DMS79 treated with DMSO at 0.1 percent for 48 hours (cell line): ENCODE data around the gene RANBP1.
"Not testable (repeated sequence)": the region's sequence is repeated elsewhere in the genome, so short reads cannot be mapped to it uniquely, and the experiment has no call there.

Source experiments
- DNase-seq: peaks from one replicate; lab custom pipeline; 2025; lab: John Stamatoyannopoulos, UW

RANBP1 gene

GRCh38 chr22:20154602-20155187 is 38.8 kb downstream of the RANBP1 start:
- DNase-seq: no peak

GRCh38 chr22:20155330-20156041 is 39.6 kb downstream of the RANBP1 start:
- peak; percentile 49 for DNase-seq

- DNase-seq: no peak
Observed at GRCh38 chr22:20156042-20156389, 40.1 kb downstream of the RANBP1 start.

DNA sequence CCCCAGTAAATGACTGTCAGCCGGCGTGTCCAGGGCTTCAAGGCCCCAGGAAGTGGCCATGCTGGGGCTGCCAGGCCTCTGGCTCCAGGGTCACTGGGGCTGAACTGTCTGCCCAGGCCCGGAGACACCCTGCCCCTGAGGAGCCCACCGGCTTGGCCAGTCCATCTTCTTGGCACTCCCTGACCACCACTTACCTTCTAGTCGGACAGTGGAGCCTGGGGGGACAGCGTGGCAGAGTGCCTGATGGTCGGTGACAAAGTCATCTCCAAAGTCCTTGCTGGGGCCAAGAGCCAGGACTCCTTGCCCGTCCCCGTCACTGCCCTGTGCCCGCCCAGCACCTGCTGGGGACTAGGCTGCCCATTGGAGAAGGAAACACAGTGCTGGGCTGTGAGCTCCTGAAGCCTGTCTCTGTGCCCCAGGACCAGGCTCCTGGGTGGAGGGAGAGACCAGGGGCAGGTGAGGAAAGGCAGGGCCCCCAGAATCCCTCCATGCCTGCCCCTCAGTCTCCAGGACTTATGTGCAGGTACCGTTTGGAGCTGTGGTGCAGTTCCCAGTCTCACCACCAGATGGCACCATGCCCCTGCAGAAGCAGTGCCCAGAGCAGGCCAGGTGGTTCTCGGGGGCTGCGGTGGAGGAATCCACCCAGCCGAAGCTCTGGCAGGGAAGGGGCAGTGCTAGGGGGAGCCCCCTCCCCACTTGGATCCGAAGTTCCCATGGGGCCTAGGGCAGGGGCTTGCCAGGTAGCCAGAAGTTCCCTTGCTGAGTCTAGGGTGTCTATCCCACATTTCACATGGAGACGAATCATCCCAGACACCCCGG is 40.9 kb downstream of the RANBP1 start:
- DNase-seq: peak; percentile 26

GRCh38 chr22:20157430-20158183 is 41.7 kb downstream of the RANBP1 start:
- DNase-seq: no peak

DNA sequence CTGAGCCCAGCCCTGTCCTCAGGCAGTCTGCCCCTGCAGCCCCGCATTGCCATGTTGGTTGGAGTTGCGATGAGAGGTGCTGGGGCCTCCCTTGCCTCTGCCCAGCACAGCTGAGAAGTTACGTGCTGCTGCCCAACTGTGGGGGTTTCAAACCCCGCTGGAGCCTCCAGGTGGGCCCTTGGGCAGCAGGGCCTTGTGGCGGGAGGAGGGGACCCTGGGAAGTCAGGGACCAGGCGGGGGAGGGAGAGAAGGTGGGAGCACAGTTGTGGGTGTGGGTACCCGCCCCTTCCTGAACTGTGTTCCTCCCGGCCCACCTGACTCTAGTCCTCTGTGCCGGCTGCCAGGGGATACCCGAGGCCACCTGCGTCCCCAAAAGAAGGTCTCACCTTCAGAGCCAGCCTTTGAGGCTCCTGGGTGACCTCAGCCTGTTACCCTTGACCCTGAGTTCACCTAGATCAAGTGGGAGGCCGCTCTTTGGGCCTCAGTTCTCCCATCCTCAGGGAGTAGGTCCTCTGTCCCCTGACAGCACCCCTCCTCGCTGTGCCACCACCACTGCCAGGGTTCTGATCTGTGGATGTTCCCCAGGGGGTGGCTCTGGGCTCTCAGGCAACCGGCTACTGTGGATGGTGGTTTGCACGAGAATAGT is 42.6 kb downstream of the RANBP1 start:
- DNase-seq: no peak

GRCh38 chr22:20159076-20159475 is 43.2 kb downstream of the RANBP1 start:
- no peak for DNase-seq

GRCh38 chr22:20159531-20159930 is 43.6 kb downstream of the RANBP1 start:
- not testable (repeated sequence) for DNase-seq

- DNase-seq: no peak
Observed at GRCh38 chr22:20160041-20160440, 44.1 kb downstream of the RANBP1 start.

- DNase-seq: no peak
Observed at GRCh38 chr22:20164863-20165262, 49.0 kb downstream of the RANBP1 start.

DNA sequence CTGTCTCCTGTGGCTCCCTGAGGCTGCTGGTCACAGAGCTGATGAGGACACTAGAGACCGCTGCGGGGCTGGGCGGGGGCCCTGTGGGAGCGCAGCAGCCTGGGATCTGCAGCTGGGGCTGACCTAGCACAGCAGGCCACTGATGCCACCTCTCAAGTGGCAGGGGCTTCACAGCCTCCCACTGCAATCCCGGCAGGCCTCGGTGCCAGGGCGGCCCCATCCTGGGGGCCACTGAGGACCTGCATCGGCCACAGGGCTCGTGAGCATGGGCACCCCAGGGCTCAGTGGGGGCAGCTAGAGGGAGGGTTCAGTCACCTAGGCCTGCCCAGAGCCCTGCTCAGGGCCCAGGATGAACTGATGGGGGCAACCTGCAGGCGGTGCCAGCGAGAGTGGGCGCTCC is 49.5 kb downstream of the RANBP1 start:
- no peak for DNase-seq

DNA sequence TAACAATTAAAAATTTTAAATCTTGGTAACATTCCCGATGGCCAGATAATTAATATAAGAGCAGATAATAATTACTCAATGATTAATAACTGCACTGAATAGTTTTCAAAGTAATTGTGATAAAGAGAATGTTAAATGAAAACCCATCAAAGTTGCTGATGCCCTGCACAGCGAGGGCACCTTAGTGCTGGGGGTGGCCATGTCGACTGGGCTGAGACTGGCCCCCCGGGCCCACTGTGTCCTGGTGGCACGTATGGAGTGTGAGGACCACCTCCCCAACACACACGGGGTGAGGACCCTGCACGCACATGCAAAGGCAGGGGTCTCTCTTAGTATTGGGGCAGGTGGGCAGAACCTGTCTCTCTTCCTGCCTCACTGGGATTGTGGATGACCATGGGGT is 50.0 kb downstream of the RANBP1 start:
- DNase-seq: no peak

DNA sequence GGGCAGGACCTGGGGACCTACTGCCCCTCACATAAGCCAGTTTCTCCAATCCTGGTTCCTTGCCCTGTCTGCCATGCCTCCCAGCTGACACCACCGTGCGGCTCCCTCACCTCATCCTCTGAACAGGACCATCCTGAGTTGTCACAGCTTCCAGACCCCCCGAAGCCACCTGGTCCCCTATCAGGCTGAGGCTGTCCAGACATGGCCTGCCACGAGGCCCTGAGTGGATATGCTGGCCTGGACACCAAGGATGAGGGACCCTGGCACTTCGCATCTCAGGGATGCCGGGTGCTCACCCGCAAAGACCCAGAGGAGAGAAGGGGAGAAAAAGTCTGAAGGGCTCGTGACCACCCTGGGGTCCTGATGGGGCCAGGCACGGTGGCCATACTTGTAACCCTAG is 50.8 kb downstream of the RANBP1 start:
- DNase-seq: no peak

- DNase-seq: no peak
Observed at GRCh38 chr22:20167643-20168322, 51.9 kb downstream of the RANBP1 start.

DNA sequence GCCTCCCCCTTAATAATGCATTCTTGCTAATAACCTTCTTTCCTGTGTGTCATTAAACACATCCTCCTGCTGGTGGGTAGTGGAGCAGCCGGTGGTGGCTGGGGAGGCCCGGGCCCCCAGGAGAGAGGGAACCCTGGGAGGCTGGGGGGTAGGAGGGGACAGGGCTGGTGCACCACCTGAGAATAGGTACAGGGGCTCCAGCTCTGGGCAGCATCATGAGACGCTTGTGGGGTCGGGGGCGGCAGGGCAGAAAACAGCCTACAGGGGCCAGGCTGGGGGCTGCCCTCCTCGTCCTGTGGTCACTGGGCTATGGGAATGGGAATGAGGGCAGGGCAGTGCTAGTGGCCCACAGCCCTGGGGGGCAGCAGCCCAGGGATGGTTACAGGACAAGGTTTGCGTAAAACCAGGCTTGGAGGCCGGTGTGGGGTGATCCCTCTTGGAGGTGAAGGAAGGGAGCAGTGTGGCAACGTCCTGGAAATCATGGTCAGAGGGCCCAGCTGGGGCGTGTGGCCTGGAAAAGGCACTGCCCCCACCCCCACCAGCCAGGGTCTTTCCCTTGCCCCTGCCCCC is 53.4 kb downstream of the RANBP1 start:
- DNase-seq: no peak

DNA sequence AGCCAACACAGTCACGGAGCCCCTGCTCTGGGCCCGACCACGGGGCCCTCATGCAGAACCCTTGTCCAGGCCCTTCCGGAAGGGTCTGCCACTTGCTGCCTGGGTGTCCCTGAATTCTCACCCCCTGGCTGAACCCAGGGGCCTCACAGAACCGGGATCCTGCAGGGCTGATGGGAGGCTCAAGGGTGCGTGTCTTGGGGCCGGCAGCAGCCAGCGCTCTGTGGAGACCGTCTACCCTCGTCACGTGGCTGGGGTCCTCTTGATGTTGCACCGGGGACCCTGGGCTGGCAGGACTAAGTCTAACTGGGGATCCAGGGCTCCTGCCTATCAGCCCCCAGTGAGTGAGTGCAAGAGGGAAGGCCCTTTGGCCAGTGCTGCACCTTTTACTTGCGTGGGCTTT is 54.3 kb downstream of the RANBP1 start:
- DNase-seq: no peak

DNA sequence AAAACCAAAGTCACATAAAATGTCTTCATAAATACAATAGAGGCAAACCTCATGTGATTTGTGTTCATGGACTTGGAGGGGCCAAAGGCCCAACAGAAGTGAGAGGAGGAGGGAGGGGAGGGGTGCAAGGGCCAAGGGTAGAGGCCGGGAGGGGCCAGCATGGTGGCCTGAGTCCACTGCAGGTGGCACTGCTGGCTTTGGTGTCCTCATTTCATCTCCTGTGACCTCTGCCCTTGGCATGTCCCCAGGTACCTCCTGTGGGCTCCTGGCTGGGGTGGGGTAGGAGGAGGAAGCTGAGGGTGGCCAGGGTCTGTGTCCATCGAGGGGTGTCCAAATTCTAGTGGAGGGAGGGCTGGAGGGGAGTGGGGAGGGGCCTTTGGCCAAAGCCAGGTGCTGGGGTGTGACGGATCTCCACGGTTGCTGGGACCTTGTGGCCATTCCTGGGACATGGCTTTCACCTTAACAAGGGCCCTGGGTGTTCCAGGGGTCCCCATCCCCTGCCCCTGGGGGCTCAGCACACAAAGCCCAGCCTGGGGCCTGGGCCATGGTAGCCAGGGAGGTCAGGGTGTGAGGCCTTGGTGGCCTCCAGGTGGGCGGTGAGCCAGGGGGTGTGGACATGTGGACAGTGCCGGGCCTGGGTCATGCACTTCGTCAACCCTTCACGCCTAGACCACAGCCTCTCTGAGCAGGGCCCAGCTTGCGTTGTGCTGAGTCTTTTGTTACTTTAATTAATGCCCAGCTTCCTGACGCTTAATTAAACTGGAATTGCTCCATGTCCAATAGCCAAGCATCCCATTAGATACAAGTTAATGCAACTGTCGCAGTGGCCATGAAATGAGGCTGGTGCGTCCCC is 55.6 kb downstream of the RANBP1 start:
- DNase-seq: no peak

- DNase-seq: no peak
Observed at GRCh38 chr22:20172141-20172613, 56.3 kb downstream of the RANBP1 start.

- no peak for DNase-seq
Observed at GRCh38 chr22:20173246-20173645, 57.3 kb downstream of the RANBP1 start.

DNA sequence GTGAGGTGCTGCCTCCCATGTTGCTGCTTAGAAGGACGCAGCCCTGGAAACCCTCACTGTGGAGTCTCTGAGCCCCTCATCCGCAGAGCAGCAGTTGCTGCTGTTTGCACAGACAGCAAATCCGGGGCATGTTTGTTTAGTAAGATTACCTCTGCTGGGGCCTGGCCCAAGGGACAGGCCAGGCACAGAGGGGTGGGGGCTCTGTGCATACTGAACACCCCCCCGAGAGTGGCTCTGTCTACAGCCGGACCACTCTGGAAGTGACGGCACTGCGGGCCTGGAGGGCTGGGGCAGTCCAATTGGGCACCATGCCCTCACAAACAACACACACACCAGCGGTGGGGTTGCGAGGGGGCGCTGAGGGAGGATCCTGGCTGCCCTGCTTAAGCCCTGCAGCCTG is 57.9 kb downstream of the RANBP1 start:
- no peak for DNase-seq
